BLaER1 treated with 17β-estradiol and CSF1 and Interleukin-3, amounts not matched to agents 10 nM and 100 nM (cell line): ENCODE measurements around the gene HAPLN3.
A peak's percentile ranks its signal among the peaks of the same experiment; 100 is the strongest.

Source experiments
- H3K27ac ChIP-seq, 11 experiments: shearing (Covaris generic); formaldehyde crosslinking; 2 replicates each; pipeline ENCODE4 v1.8.1; 2022
- H3K27me3 ChIP-seq, 11 experiments: shearing (Covaris generic); formaldehyde crosslinking; 2 replicates each; pipeline ENCODE4 v1.8.1; 2022
- H3K36me3 ChIP-seq, 11 experiments: shearing (Covaris generic); formaldehyde crosslinking; 2 replicates each; pipeline ENCODE4 v1.8.1; 2022
- H3K4me1 ChIP-seq, 10 experiments: shearing (Covaris generic); formaldehyde crosslinking; 2 replicates each; pipeline ENCODE4 v1.8.1; 2022
- H3K4me2 ChIP-seq, 11 experiments: shearing (Covaris generic); formaldehyde crosslinking; 2 replicates each; pipeline ENCODE4 v1.8.1; 2022
- H3K4me3 ChIP-seq, 10 experiments: shearing (Covaris generic); formaldehyde crosslinking; 2 replicates each; pipeline ENCODE4 v1.8.1; 2022
- H3K9ac ChIP-seq, 11 experiments: shearing (Covaris generic); formaldehyde crosslinking; 2 replicates each; pipeline ENCODE4 v1.8.1; 2022
- H3K9me3 ChIP-seq, 11 experiments: shearing (Covaris generic); formaldehyde crosslinking; replicated peaks in 1 of 11; 2 replicates each; pipeline ENCODE4 v1.8.1; 2022
- H4K20me1 ChIP-seq, 11 experiments: shearing (Covaris generic); formaldehyde crosslinking; 2 replicates each; pipeline ENCODE4 v1.8.1; 2022
- Cebpa-rat ChIP-seq, 11 experiments: shearing (Covaris generic); IDR thresholded peaks; 2 replicates each; pipeline ENCODE4 v1.8.1; 2022

The HAPLN3 gene

GRCh38 chr15:88898736-88899135 lies 3.4 kb upstream of the HAPLN3 start:
- Histone ChIP-seq H3K9me3 (no peaks in the 10 kb centered on the region), H3K27ac (no peak overlapping the region), H4K20me1 (peaks cover 0 to 41% (median 28%) of the 10 kb centered on the region in 11 experiments; a peak in 14 of 22 replicates), H3K4me2 (no peak overlapping the region), H3K9ac (no peak overlapping the region), H3K4me3 (no peak overlapping the region), H3K27me3 (peaks cover 30 to 35% (median 33%) of the 10 kb centered on the region in 11 experiments), H3K4me1 (peaks cover 22 to 36% (median 30%) of the 10 kb centered on the region in 10 experiments), H3K36me3 (peaks cover 3 to 45% (median 27%) of the 10 kb centered on the region in 11 experiments; a peak in 18 of 22 replicates)
- no peak for TF ChIP-seq Cebpa-rat (IDR thresholded peaks at IDR 0.05)

- Histone ChIP-seq H3K4me2 (peak overlapping the region; percentile 67 to 87 (median 79)), H3K27me3 (peaks cover 38 to 46% (median 42%) of the 10 kb centered on the region in 11 experiments), H3K36me3 (peaks cover 2 to 34% (median 20%) of the 10 kb centered on the region in 11 experiments; a peak in 16 of 22 replicates), H4K20me1 (peaks cover 0 to 37% (median 28%) of the 10 kb centered on the region in 11 experiments; a peak in 14 of 22 replicates), H3K27ac (no peak overlapping the region), H3K4me3 (no peak overlapping the region), H3K9ac (no peak overlapping the region), H3K9me3 (no peaks in the 10 kb centered on the region), H3K4me1 (peaks cover 22 to 36% (median 30%) of the 10 kb centered on the region in 10 experiments)
- TF ChIP-seq Cebpa-rat (IDR thresholded peaks at IDR 0.05): no peak
These were observed 2.3 kb upstream of the HAPLN3 start for GRCh38 chr15:88897456-88898194.

GRCh38 chr15:88897142-88897455 lies 1.8 kb upstream of the HAPLN3 start:
- Histone ChIP-seq H3K27me3 (peaks cover 38 to 48% (median 42%) of the 10 kb centered on the region in 11 experiments), H3K4me3 (no peak overlapping the region), H3K36me3 (peaks cover 0 to 29% (median 17%) of the 10 kb centered on the region in 11 experiments; a peak in 16 of 22 replicates), H3K4me1 (peaks cover 22 to 36% (median 30%) of the 10 kb centered on the region in 10 experiments), H3K9ac (peak overlapping the region in 4 of 11 experiments; percentile 10 to 32 (median 30); a peak in 6 of 22 replicates), H3K4me2 (peak overlapping the region; percentile 67 to 87 (median 79)), H4K20me1 (peaks cover 0 to 37% (median 28%) of the 10 kb centered on the region in 11 experiments; a peak in 14 of 22 replicates), H3K27ac (no peak overlapping the region), H3K9me3 (no peaks in the 10 kb centered on the region)
- no peak for TF ChIP-seq Cebpa-rat (IDR thresholded peaks at IDR 0.05)

- no peak for TF ChIP-seq Cebpa-rat (IDR thresholded peaks at IDR 0.05)
- Histone ChIP-seq H3K4me2 (peak overlapping the region; percentile 67 to 87 (median 79)), H3K4me3 (no peak overlapping the region), H3K27me3 (peaks cover 38 to 48% (median 42%) of the 10 kb centered on the region in 11 experiments), H3K9me3 (no peaks in the 10 kb centered on the region), H3K27ac (no peak overlapping the region), H3K36me3 (peaks cover 0 to 23% (median 10%) of the 10 kb centered on the region in 11 experiments; a peak in 13 of 22 replicates), H3K4me1 (peaks cover 22 to 36% (median 30%) of the 10 kb centered on the region in 10 experiments), H3K9ac (peak overlapping the region in 2 of 11 experiments; percentile 31 to 32; a peak in 3 of 22 replicates), H4K20me1 (peaks cover 0 to 37% (median 28%) of the 10 kb centered on the region in 11 experiments; a peak in 14 of 22 replicates)
These were observed 1.1 kb upstream of the HAPLN3 start for GRCh38 chr15:88896333-88897033.

- peaks cover 22 to 36% (median 31%) of the 10 kb centered on the region in 10 experiments for H3K4me1 ChIP-seq
- H3K4me2 ChIP-seq: peak overlapping the region in 10 of 11 experiments; percentile 80 to 98 (median 88); a peak in 13 of 22 replicates
- peaks cover 38 to 48% (median 42%) of the 10 kb centered on the region in 11 experiments for H3K27me3 ChIP-seq
- TF ChIP-seq Cebpa-rat (IDR thresholded peaks at IDR 0.05): no peak
- no peaks in the 10 kb centered on the region for H3K9me3 ChIP-seq
- H3K27ac ChIP-seq: no peak overlapping the region
- peak overlapping the region in 6 of 10 experiments; percentile 51 to 70 (median 57); a peak in 11 of 20 replicates for H3K4me3 ChIP-seq
- H4K20me1 ChIP-seq: peaks cover 0 to 37% (median 28%) of the 10 kb centered on the region in 11 experiments; a peak in 14 of 22 replicates
- H3K9ac ChIP-seq: 0 out of 22 replicates have a peak overlapping the region, but pooled peaks of 1 of the 11 experiments have one; percentile 49
- peaks cover 0 to 3% (median 0%) of the 10 kb centered on the region in 11 experiments; a peak in 2 of 22 replicates for H3K36me3 ChIP-seq
These were observed 961 bp downstream of the HAPLN3 start for GRCh38 chr15:88894348-88894818.

- no peak overlapping the region for H3K9ac ChIP-seq
- no peak overlapping the region for H3K4me2 ChIP-seq
- peaks cover 0 to 28% (median 19%) of the 10 kb centered on the region in 11 experiments; a peak in 14 of 22 replicates for H4K20me1 ChIP-seq
- H3K4me1 ChIP-seq: peaks cover 9 to 23% (median 17%) of the 10 kb centered on the region in 10 experiments; a peak in 19 of 20 replicates
- TF ChIP-seq Cebpa-rat (IDR thresholded peaks at IDR 0.05): no peak
- H3K9me3 ChIP-seq: no peaks in the 10 kb centered on the region
- H3K27ac ChIP-seq: no peak overlapping the region
- no peaks in the 10 kb centered on the region for H3K36me3 ChIP-seq
- H3K4me3 ChIP-seq: no peak overlapping the region
- H3K27me3 ChIP-seq: peaks cover 36 to 43% (median 38%) of the 10 kb centered on the region in 11 experiments
These were observed 3.6 kb downstream of the HAPLN3 start for GRCh38 chr15:88891540-88892254.

GRCh38 chr15:88890495-88890894 lies 4.8 kb downstream of the HAPLN3 start:
- peaks cover 24 to 31% (median 26%) of the 10 kb centered on the region in 11 experiments for H3K27me3 ChIP-seq
- no peak overlapping the region for H3K9ac ChIP-seq
- no peak overlapping the region for H3K4me2 ChIP-seq
- H3K9me3 ChIP-seq: no peaks in the 10 kb centered on the region
- no peak overlapping the region for H3K4me3 ChIP-seq
- H4K20me1 ChIP-seq: peaks cover 0 to 16% (median 12%) of the 10 kb centered on the region in 11 experiments; a peak in 12 of 22 replicates
- H3K36me3 ChIP-seq: no peaks in the 10 kb centered on the region
- H3K4me1 ChIP-seq: peaks cover 8 to 16% (median 12%) of the 10 kb centered on the region in 10 experiments; a peak in 19 of 20 replicates
- no peak for TF ChIP-seq Cebpa-rat (IDR thresholded peaks at IDR 0.05)
- no peak overlapping the region for H3K27ac ChIP-seq

GRCh38 chr15:88888719-88889118 lies 6.6 kb downstream of the HAPLN3 start:
- Histone ChIP-seq H3K4me1 (peaks cover 0 to 6% (median 0%) of the 10 kb centered on the region in 10 experiments; a peak in 3 of 20 replicates), H3K4me2 (no peak overlapping the region), H3K27ac (no peak overlapping the region), H3K27me3 (peaks cover 6 to 14% (median 8%) of the 10 kb centered on the region in 11 experiments), H3K4me3 (no peak overlapping the region), H3K9me3 (no peaks in the 10 kb centered on the region), H3K36me3 (no peaks in the 10 kb centered on the region), H4K20me1 (peaks cover 0 to 3% (median 0%) of the 10 kb centered on the region in 11 experiments; a peak in 1 of 22 replicates), H3K9ac (no peak overlapping the region)
- no peak for TF ChIP-seq Cebpa-rat (IDR thresholded peaks at IDR 0.05)
